HEK293 (cell line): Measurements from ENCODE around the gene DAPK2.

Experiments
- CTCF ChIA-PET: fragments of 350-600 bp; formaldehyde crosslinking; extraction: SDS; loops from one replicate; lab custom pipeline; 2021; ENCODE audit warnings: antibody characterized with exemption; lab: Yijun Ruan, JAX
- POLR2A ChIA-PET: fragments of 300-600 bp; formaldehyde crosslinking; extraction: SDS; loops from one replicate; lab custom pipeline; 2020; ENCODE audit warnings: antibody characterized with exemption, inconsistent platforms; lab: Yijun Ruan, JAX
- H3K27ac ChIP-seq: fragments of 200-500 bp; sonication (Bioruptor generic); 2 replicates; pipeline ENCODE4 v1.5.1; 2014; ENCODE audit warnings: low read depth, low read length, control low read depth, inconsistent platforms; ENCODE audit errors: extremely low read depth
- H3K36me3 ChIP-seq, 2 experiments: fragments of 200-500 bp in 1 of 2; sonication (Bioruptor generic) in 1 of 2; 1 replicate in 1 of 2; 2 replicates in 1 of 2; pipeline ENCODE4 v1.5.1; 2014 to 2017; ENCODE audit warnings: inconsistent platforms in 2 of 2, low read length in 2 of 2; ENCODE audit not compliant: control insufficient read depth in 2 of 2, insufficient read depth in 1 of 2
- H3K4me1 ChIP-seq: fragments of 200-500 bp; sonication (Bioruptor generic); 2 replicates; pipeline ENCODE4 v1.5.1; 2014; ENCODE audit warnings: mild to moderate bottlenecking, low read length, inconsistent platforms; ENCODE audit not compliant: control insufficient read depth, insufficient read depth
- H3K4me3 ChIP-seq: 2 replicates; pipeline ENCODE4 v1.5.1; 2011; ENCODE audit warnings: low read depth, mild to moderate bottlenecking, control low read depth, low read length, moderate library complexity
- H3K9me3 ChIP-seq: fragments of 200-500 bp; sonication (Bioruptor generic); 2 replicates; pipeline ENCODE4 v1.5.1; 2014; ENCODE audit warnings: low read depth, low read length, inconsistent platforms; ENCODE audit not compliant: control insufficient read depth, insufficient read depth
- IKZF3 ChIP-seq: fragments of 450-650 bp; IDR thresholded peaks from 2 replicates; pipeline ENCODE4 v1.5.0; 2018; ENCODE audit warnings: missing biosample characterization, mild to moderate bottlenecking, missing genetic modification characterization, moderate library complexity
- MZF1 ChIP-seq: fragments of 450-650 bp; formaldehyde crosslinking; IDR thresholded peaks from 2 replicates; pipeline ENCODE4 v1.5.1; 2017; ENCODE audit warnings: missing biosample characterization, missing genetic modification characterization, borderline replicate concordance
- OVOL3 ChIP-seq: fragments of 450-650 bp; formaldehyde crosslinking; IDR thresholded peaks from 2 replicates; pipeline ENCODE4 v1.5.1; 2016; ENCODE audit warnings: missing biosample characterization, missing genetic modification characterization
- PBX3 ChIP-seq: sonication (generic); formaldehyde crosslinking; IDR thresholded peaks from 2 replicates; pipeline ENCODE4 v1.8.1; 2022; ENCODE audit warnings: mild to moderate bottlenecking, moderate library complexity, missing genetic modification reagents
- SP2 ChIP-seq: fragments of 450-650 bp; formaldehyde crosslinking; IDR thresholded peaks from 2 replicates; pipeline ENCODE4 v1.5.1; 2016; ENCODE audit warnings: missing biosample characterization, missing genetic modification characterization
- ZBTB20 ChIP-seq: fragments of 450-650 bp; formaldehyde crosslinking; IDR thresholded peaks from 2 replicates; pipeline ENCODE4 v1.5.1; 2016; ENCODE audit warnings: missing biosample characterization, missing genetic modification characterization
- ZBTB49 ChIP-seq: fragments of 450-650 bp; formaldehyde crosslinking; IDR thresholded peaks from 2 replicates; pipeline ENCODE4 v1.5.1; 2016; ENCODE audit warnings: missing biosample characterization, missing genetic modification characterization, low read depth
- ZBTB8A ChIP-seq: fragments of 450-650 bp; formaldehyde crosslinking; IDR thresholded peaks from 2 replicates; pipeline ENCODE4 v1.5.1; 2016; ENCODE audit warnings: missing biosample characterization, missing genetic modification characterization
- ZEB2 ChIP-seq: fragments of 450-650 bp; formaldehyde crosslinking; IDR thresholded peaks from 2 replicates; pipeline ENCODE4 v1.5.1; 2016; ENCODE audit warnings: missing biosample characterization, missing genetic modification characterization
- ZNF138 ChIP-seq: fragments of 450-650 bp; formaldehyde crosslinking; IDR thresholded peaks from 2 replicates; pipeline ENCODE4 v1.5.1; 2016; ENCODE audit warnings: missing biosample characterization, missing genetic modification characterization, borderline replicate concordance
- ZNF335 ChIP-seq: fragments of 450-650 bp; formaldehyde crosslinking; conservative IDR thresholded peaks from 2 replicates; pipeline ENCODE4 v1.5.1; 2016; ENCODE audit warnings: missing biosample characterization, missing genetic modification characterization
- ZNF423 ChIP-seq: fragments of 450-650 bp; formaldehyde crosslinking; IDR thresholded peaks from 2 replicates; pipeline ENCODE4 v1.5.1; 2016; ENCODE audit warnings: missing biosample characterization, missing genetic modification characterization
- ZNF449 ChIP-seq: fragments of 450-650 bp; formaldehyde crosslinking; IDR thresholded peaks from 2 replicates; pipeline ENCODE4 v1.5.1; 2017; ENCODE audit warnings: missing biosample characterization, mild to moderate bottlenecking, missing genetic modification characterization, moderate library complexity
- ZNF571 ChIP-seq: fragments of 450-650 bp; formaldehyde crosslinking; IDR thresholded peaks from 2 replicates; pipeline ENCODE4 v1.5.0; 2017; ENCODE audit warnings: missing biosample characterization, missing genetic modification characterization
- ZNF792 ChIP-seq: fragments of 450-650 bp; formaldehyde crosslinking; IDR thresholded peaks from 2 replicates; pipeline ENCODE4 v1.5.1; 2016; ENCODE audit warnings: missing biosample characterization, missing genetic modification characterization
- ZSCAN30 ChIP-seq: fragments of 450-650 bp; IDR thresholded peaks from 2 replicates; pipeline ENCODE4 v1.5.1; 2018; ENCODE audit warnings: missing biosample characterization, mild to moderate bottlenecking, missing genetic modification characterization, moderate library complexity
- TF ChIP-seq, protein P1 (sequence below): fragments of 450-650 bp; formaldehyde crosslinking; IDR thresholded peaks from 2 replicates; pipeline ENCODE4 v1.5.1; 2016; ENCODE audit warnings: missing biosample characterization, missing genetic modification characterization
- TF ChIP-seq, protein P2 (sequence below): fragments of 450-650 bp; formaldehyde crosslinking; IDR thresholded peaks from 2 replicates; pipeline ENCODE4 v1.5.1; 2017; ENCODE audit warnings: missing biosample characterization, missing genetic modification characterization
- TF ChIP-seq, protein P3 (sequence below): fragments of 450-650 bp; formaldehyde crosslinking; IDR thresholded peaks from 2 replicates; pipeline ENCODE4 v1.5.1; 2016; ENCODE audit warnings: missing biosample characterization, missing genetic modification characterization
- TF ChIP-seq, protein P4 (sequence below): fragments of 450-650 bp; formaldehyde crosslinking; optimal IDR thresholded peaks from 2 replicates; pipeline ENCODE3; 2016; ENCODE audit warnings: missing biosample characterization, mild to moderate bottlenecking, missing genetic modification characterization

The DAPK2 gene

DNA sequence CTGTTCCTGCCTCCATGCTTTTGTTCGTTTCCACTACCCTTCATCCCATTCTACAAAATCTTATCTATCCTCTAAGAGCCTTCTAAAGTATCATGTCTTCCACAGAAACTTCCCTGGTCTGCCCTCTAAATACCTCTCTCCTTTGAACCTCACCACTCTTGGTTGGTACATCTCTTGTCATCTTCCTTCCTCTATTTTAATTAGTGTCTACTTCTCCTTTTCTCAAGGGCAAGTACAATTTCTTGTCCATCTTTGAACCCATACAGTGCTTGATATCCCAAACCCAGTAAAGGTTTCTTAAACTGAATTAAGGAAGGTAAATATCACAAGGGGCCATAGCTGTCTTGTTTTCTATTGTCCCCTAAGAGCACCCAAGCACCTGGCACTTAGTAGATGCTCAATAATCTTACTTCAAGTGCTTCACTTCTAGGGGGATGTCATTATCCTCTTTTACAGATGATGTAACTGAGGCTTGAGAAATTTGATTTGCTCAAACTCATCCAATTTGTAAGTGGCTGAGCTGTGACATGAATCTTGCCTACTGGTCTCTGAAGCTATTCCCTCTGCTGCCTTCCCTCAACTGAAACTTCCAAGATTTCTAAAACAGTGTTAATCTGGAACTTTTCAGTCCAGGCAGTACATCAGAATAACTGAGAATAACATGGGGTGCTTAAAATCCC is 2.6 kb upstream of the DAPK2 start (continued):
- TF ChIP-seq, protein P1, sequence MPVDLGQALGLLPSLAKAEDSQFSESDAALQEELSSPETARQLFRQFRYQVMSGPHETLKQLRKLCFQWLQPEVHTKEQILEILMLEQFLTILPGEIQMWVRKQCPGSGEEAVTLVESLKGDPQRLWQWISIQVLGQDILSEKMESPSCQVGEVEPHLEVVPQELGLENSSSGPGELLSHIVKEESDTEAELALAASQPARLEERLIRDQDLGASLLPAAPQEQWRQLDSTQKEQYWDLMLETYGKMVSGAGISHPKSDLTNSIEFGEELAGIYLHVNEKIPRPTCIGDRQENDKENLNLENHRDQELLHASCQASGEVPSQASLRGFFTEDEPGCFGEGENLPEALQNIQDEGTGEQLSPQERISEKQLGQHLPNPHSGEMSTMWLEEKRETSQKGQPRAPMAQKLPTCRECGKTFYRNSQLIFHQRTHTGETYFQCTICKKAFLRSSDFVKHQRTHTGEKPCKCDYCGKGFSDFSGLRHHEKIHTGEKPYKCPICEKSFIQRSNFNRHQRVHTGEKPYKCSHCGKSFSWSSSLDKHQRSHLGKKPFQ (tag by site-specific recombination): no peak
- TF ChIP-seq, protein P2, sequence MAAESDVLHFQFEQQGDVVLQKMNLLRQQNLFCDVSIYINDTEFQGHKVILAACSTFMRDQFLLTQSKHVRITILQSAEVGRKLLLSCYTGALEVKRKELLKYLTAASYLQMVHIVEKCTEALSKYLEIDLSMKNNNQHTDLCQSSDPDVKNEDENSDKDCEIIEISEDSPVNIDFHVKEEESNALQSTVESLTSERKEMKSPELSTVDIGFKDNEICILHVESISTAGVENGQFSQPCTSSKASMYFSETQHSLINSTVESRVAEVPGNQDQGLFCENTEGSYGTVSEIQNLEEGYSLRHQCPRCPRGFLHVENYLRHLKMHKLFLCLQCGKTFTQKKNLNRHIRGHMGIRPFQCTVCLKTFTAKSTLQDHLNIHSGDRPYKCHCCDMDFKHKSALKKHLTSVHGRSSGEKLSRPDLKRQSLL (tag by site-specific recombination): no peak
- no peak for TF ChIP-seq OVOL3
- TF ChIP-seq, protein P3, sequence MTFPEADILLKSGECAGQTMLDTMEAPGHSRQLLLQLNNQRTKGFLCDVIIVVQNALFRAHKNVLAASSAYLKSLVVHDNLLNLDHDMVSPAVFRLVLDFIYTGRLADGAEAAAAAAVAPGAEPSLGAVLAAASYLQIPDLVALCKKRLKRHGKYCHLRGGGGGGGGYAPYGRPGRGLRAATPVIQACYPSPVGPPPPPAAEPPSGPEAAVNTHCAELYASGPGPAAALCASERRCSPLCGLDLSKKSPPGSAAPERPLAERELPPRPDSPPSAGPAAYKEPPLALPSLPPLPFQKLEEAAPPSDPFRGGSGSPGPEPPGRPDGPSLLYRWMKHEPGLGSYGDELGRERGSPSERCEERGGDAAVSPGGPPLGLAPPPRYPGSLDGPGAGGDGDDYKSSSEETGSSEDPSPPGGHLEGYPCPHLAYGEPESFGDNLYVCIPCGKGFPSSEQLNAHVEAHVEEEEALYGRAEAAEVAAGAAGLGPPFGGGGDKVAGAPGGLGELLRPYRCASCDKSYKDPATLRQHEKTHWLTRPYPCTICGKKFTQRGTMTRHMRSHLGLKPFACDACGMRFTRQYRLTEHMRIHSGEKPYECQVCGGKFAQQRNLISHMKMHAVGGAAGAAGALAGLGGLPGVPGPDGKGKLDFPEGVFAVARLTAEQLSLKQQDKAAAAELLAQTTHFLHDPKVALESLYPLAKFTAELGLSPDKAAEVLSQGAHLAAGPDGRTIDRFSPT (tag by site-specific recombination): no peak
- TF ChIP-seq ZNF571 (tag by site-specific recombination): no peak

DNA sequence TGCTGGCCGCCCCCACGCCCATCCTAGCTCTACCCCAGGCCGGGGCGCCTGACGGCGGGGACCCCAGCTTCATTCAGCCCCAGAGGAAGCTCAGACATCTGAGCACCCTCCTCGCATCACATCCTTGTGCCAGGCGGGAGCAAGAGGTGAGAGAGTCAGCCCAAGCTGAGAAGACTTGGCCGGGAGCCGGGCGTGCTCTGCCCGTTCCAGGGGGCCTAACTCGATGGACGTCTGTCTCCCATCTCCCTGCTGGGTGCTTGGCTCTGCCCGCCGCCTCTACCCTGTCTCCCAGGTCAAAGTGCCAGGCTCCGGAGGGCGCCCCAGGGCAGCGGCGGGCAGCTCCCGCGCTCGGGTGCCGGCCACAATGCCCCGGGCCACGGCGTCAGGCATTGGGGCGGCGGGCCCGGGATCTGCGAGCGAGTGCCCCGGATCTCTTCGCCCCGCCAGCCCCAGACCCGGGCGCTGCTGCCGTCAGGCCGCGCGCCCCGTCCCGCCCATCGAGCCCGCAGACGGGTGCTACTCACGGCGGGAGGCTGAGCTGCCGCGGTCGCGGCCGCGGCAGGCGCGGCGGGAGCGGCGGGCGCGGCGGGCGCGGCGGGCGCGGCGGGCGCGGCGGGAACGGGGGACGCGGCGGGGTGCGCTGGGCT is 388 bp downstream of the DAPK2 start:
- Histone ChIP-seq H3K36me3 (no peaks in the 10 kb centered on the region), H3K4me3 (peak overlapping the region; percentile 23), H3K9me3 (no peaks in the 10 kb centered on the region), H3K4me1 (0 out of 2 replicates have a peak, but pooled peaks cover 3% of the 10 kb centered on the region), H3K27ac (no peak overlapping the region; the same call in 1 of the 2 replicates)
- TF ChIP-seq ZNF792 (tag by site-specific recombination) (no peak), ZNF335 (tag by site-specific recombination) (peak; percentile 53), ZBTB20 (tag by site-specific recombination) (peak; percentile 49; the same call in 1 of the 2 replicates), ZBTB8A (peak; percentile 28), PBX3 (CRISPR knock-in tag) (no peak)
- TF ChIP-seq, protein P4, sequence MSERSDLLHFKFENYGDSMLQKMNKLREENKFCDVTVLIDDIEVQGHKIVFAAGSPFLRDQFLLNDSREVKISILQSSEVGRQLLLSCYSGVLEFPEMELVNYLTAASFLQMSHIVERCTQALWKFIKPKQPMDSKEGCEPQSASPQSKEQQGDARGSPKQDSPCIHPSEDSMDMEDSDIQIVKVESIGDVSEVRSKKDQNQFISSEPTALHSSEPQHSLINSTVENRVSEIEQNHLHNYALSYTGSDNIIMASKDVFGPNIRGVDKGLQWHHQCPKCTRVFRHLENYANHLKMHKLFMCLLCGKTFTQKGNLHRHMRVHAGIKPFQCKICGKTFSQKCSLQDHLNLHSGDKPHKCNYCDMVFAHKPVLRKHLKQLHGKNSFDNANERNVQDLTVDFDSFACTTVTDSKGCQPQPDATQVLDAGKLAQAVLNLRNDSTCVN (tag by site-specific recombination): peak; percentile 4
- CTCF ChIA-PET: interaction anchor here (0.5 to 2.7 kb wide), 14 partner anchors 9 to 363 kb away, joined by 3 to 19 read pairs (median 3); no protein-coding TSS in a partner anchor
- POLR2A ChIA-PET: interaction anchor here (1.0 to 1.2 kb wide), 2 partner anchors 9 to 363 kb away, joined by 3 to 4 read pairs; no protein-coding TSS in a partner anchor

DNA sequence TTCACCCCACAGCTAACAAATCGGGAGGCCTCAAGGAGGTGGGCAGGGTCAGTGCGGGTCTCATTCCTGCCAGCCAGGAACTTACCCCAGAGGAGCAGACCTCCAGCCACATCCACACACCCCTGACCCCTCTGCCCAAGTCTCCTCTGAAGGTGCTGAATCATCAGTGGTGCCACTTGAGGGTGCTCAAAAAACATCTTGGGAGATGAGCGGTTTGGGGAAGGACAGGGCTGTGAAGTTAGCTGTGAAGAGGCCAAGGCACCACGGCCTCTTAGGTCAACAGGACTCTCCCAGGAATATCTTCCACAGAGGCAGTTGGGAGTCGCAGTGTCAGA is 1.2 kb downstream of the DAPK2 start:
- Histone ChIP-seq H3K27ac (no peak overlapping the region), H3K9me3 (no peaks in the 10 kb centered on the region), H3K4me3 (no peak overlapping the region), H3K36me3 (no peaks in the 10 kb centered on the region), H3K4me1 (0 out of 2 replicates have a peak, but pooled peaks cover 3% of the 10 kb centered on the region)
- POLR2A ChIA-PET: no interaction called here
- CTCF ChIA-PET: interaction anchor here (0.5 to 2.4 kb wide), 6 partner anchors 16 to 266 kb away, joined by 3 to 19 read pairs (median 6); no protein-coding TSS in a partner anchor
- TF ChIP-seq ZEB2 (tag by site-specific recombination) (no peak), SP2 (tag by site-specific recombination) (no peak), ZBTB49 (tag by site-specific recombination) (no peak), IKZF3 (no peak), ZSCAN30 (tag by site-specific recombination) (no peak), MZF1 (tag by site-specific recombination) (no peak), ZNF449 (tag by site-specific recombination) (no peak), ZNF138 (tag by site-specific recombination) (no peak), ZNF423 (tag by site-specific recombination) (no peak)
